Suprapubic skin (tissue), 4 donors: ENCODE measurements around the gene KRT76. TPM values are rescaled to one million over a fixed set of nuclear protein-coding genes. Genes with fewer than 3 reads are reported as not detected.

Experiments used
- DNase-seq, 2 donors: peaks; one replicate each; pipeline ENCODE4 v3.0.0-alpha.2; 2019; ENCODE audit warnings: low spot score in 2 of 2
- H3K27ac ChIP-seq: fragments of 200-600 bp; sonication (generic); one replicate; pipeline ENCODE4 v1.5.1; 2019
- H3K27me3 ChIP-seq: fragments of 200-600 bp; sonication (generic); one replicate; pipeline ENCODE4 v1.5.1; 2019
- H3K36me3 ChIP-seq: fragments of 200-600 bp; sonication (generic); one replicate; pipeline ENCODE4 v1.5.1; 2019
- H3K4me1 ChIP-seq: fragments of 200-600 bp; sonication (generic); one replicate; pipeline ENCODE4 v1.5.1; 2019
- H3K4me3 ChIP-seq: fragments of 200-600 bp; sonication (generic); one replicate; pipeline ENCODE4 v1.5.1; 2019; ENCODE audit warnings: mild to moderate bottlenecking
- H3K9me3 ChIP-seq: fragments of 200-600 bp; sonication (generic); one replicate; pipeline ENCODE4 v1.5.1; 2019
- EP300 ChIP-seq: sonication (generic); formaldehyde crosslinking; IDR thresholded peaks from one replicate; pipeline ENCODE4 v1.6.1; 2017; ENCODE audit warnings: antibody characterized with exemption
- POLR2A ChIP-seq, 2 donors: fragments of 450-650 bp; IDR thresholded peaks; one replicate each; pipeline ENCODE4 v1.6.1; 2017; ENCODE audit warnings: antibody characterized with exemption in 2 of 2, mild to moderate bottlenecking in 2 of 2, moderate library complexity in 2 of 2
- POLR2AphosphoS5 ChIP-seq, 3 donors: sonication (generic); formaldehyde crosslinking; IDR thresholded peaks; one replicate each; pipeline ENCODE4 v1.6.1; 2017; ENCODE audit warnings: antibody characterized with exemption in 3 of 3
- WGBS: methylation state at CpG from one replicate; pipeline ENCODE4 v1.1.5; 2018; 5-methylcytosine and 5-hydroxymethylcytosine counted together
- total RNA-seq, 4 donors: library from RNA; depleted of rRNA; stranded (reverse); fragments of >200 nt; gene quantifications; one replicate each; pipeline ENCODE4 v1.1.0, GENCODE V29; 2016
- TF ChIP-seq, protein P1 (sequence below), 2 donors: fragments of 200-600 bp in 1 of 2; fragments of 450-650 bp in 1 of 2; sonication (generic) in 1 of 2; IDR thresholded peaks; one replicate each; pipeline ENCODE4 v1.5.1; 2016 to 2019; ENCODE audit warnings: antibody characterized with exemption in 2 of 2, mild to moderate bottlenecking in 1 of 2, moderate library complexity in 1 of 2

Gene KRT76
- total RNA-seq, 4 donors from 2014 or later: not detected

DNA sequence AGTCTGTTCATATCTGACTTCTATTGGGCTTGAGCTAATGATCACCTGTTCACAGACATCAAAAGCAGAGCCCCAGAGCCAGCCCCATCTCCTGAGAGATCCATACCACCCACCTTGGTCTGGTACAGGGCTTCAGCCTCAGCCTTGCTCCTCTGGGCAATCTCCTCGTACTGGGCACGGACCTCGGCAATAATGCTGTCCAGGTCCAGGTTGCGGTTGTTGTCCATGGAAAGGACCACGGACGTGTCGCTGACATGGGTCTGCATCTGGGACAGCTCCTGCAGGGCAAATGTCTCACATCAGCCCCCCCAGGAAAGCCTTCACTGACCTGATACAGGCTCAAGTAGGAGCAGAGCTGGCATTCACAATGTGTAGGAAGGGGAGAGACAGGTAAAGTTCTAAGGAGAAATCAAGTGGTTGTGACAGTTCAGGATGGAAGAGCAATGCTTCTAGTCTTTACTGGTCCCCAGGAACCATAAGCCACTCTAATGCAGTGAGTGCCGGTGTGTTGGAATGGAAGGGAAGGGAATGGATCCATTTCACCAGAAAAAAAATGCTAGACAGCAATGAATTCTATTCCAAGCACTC, 31.5 kb upstream of the KRT76 start:
- no peaks in the 10 kb centered on the region for H3K4me1 ChIP-seq
- no peak overlapping the region for H3K27ac ChIP-seq
- H3K36me3 ChIP-seq: no peaks in the 10 kb centered on the region
- H3K27me3 ChIP-seq: peaks cover 2% of the 10 kb centered on the region
- DNase-seq: no peak
- 97% methylated on average over 8 of the region's 8 CpGs for WGBS
- H3K9me3 ChIP-seq: no peaks in the 10 kb centered on the region
- no peak for TF ChIP-seq EP300
- TF ChIP-seq POLR2AphosphoS5 (IDR thresholded peaks at IDR 0.05): no peak
- no peak for TF ChIP-seq POLR2A (IDR thresholded peaks at IDR 0.05)
- TF ChIP-seq, protein P1, sequence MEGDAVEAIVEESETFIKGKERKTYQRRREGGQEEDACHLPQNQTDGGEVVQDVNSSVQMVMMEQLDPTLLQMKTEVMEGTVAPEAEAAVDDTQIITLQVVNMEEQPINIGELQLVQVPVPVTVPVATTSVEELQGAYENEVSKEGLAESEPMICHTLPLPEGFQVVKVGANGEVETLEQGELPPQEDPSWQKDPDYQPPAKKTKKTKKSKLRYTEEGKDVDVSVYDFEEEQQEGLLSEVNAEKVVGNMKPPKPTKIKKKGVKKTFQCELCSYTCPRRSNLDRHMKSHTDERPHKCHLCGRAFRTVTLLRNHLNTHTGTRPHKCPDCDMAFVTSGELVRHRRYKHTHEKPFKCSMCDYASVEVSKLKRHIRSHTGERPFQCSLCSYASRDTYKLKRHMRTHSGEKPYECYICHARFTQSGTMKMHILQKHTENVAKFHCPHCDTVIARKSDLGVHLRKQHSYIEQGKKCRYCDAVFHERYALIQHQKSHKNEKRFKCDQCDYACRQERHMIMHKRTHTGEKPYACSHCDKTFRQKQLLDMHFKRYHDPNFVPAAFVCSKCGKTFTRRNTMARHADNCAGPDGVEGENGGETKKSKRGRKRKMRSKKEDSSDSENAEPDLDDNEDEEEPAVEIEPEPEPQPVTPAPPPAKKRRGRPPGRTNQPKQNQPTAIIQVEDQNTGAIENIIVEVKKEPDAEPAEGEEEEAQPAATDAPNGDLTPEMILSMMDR (IDR thresholded peaks at IDR 0.05): no peak
- no peak overlapping the region for H3K4me3 ChIP-seq

DNA sequence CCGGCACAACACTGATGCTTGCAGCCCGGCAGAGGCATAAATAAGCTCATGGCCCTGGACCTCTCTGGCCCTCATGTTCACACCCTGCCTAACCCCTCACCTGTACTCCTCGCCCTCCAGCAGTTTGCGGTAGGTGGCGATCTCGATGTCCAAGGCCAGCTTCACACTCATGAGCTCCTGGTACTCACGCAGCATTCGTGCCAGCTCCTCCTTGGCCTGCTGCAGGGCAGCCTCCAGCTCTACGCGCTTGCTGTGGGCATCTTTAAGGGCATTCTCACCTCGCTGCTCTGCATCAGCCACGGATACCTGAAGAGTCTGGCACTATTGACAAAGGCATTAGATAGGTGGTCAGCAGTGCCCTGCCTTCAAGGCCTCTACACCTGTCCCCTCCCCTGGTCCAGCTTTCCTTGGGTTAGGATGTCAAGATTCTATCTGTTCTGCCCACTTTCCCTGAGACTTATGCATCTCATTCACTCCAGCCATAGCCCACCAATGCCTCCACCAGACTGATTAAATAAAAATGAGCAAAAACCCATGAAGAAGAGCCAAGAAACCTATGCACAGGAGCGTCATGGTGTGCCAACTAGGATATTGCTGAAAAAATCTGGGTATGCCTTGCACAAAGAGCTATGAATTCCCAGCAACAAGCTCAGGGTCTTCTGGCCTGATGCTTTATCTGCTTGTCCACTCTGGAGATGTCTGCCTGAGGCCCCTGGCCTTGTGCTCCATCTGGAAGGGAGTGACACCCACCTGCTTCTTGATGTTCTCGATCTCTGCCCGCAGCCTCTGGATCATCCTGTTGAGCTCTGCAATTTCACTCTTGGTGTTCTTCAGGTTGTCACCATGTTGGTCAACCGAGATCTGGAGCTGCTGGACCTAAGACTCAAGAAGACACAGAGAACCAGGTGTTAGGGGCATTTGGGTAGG, 30.7 kb upstream of the KRT76 start:
- no peak for DNase-seq
- WGBS: 86% methylated on average over 15 of the region's 16 CpGs
- TF ChIP-seq POLR2AphosphoS5 (IDR thresholded peaks at IDR 0.05) (no peak), POLR2A (IDR thresholded peaks at IDR 0.05) (no peak), EP300 (no peak)
- TF ChIP-seq, protein P1 (IDR thresholded peaks at IDR 0.05): no peak
- Histone ChIP-seq H3K27ac (no peak overlapping the region), H3K27me3 (peaks cover 2% of the 10 kb centered on the region), H3K4me3 (no peak overlapping the region), H3K36me3 (no peaks in the 10 kb centered on the region), H3K9me3 (no peaks in the 10 kb centered on the region), H3K4me1 (no peaks in the 10 kb centered on the region)

DNA sequence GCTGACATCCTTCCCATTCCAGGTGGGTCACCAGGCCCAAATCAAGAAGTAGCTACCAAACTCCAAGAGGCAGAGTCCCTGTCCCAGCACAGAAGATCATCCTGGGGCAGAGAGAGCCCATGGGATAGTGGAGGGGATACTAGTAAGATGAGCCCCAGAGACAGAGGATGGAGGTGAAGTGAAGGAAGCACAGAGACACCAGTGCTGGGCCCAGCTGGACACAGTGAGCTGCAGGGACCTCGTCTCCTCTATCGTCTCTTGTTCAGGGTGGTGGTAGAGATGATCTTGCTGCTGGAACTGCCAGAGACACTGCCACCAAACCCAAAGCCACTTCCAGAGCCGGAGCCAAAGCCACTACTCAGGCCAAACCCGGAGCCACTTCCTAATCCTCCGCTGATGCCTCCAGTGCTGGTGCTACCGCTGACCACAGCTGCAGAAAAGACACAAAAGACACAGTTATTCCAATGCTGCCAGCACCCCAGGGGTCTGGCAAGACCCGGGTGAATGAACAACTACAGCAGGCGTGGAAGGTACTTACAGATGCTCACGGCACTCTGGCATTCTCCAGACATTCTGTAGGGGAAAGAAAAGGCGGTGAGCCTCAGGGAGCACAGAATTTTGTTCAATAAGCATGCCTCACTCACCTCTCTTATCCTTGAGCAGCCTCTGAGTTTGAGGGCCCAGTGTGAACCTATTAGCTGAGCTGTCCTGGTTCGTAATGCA, 29.8 kb upstream of the KRT76 start:
- Histone ChIP-seq H3K4me3 (no peak overlapping the region), H3K27me3 (peaks cover 2% of the 10 kb centered on the region), H3K36me3 (no peaks in the 10 kb centered on the region), H3K9me3 (no peaks in the 10 kb centered on the region), H3K27ac (no peak overlapping the region), H3K4me1 (no peaks in the 10 kb centered on the region)
- TF ChIP-seq POLR2AphosphoS5 (IDR thresholded peaks at IDR 0.05) (no peak), POLR2A (IDR thresholded peaks at IDR 0.05) (no peak), EP300 (no peak)
- TF ChIP-seq, protein P1 (IDR thresholded peaks at IDR 0.05): no peak
- WGBS: 80% methylated on average over 9 of the region's 11 CpGs
- DNase-seq: no peak

DNA sequence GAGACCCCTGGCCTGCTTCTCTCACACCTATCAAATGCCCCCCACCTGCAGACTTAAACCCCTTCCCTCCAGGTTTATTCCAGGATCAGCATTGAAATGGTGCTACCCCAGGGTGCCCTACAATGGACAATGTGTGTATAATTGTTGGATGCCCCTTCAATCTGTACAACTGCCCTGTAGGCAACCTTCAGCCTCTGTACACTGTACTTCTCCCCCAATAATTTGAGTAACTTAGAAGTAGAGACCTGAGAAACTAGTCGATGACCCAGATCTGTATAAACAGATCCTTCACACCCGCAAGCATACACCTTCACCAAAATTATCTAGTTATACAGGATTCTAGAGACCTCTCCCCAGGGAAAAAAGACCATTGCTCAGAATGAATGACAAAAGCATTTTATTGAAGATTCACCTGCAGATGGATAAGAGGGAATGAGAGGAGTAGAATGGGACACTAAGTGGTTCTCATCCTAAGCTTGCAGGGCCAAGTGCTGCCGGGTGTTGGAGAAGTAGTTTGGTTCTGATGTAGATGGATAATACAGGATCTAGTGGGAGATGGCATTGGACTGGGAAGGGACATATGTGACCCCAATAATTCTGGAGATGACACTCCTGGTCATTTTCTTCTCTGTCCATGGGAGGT, 29.1 kb upstream of the KRT76 start:
- no peaks in the 10 kb centered on the region for H3K9me3 ChIP-seq
- no peaks in the 10 kb centered on the region for H3K36me3 ChIP-seq
- 98% methylated on average over 3 of the region's 3 CpGs for WGBS
- H3K4me1 ChIP-seq: no peaks in the 10 kb centered on the region
- H3K27me3 ChIP-seq: peaks cover 2% of the 10 kb centered on the region
- no peak for TF ChIP-seq POLR2A (IDR thresholded peaks at IDR 0.05)
- TF ChIP-seq, protein P1 (IDR thresholded peaks at IDR 0.05): no peak
- TF ChIP-seq EP300: no peak
- no peak overlapping the region for H3K4me3 ChIP-seq
- no peak for DNase-seq
- H3K27ac ChIP-seq: no peak overlapping the region
